Fibroblast of villous mesenchyme (primary cell): ENCODE results near the gene LRRIQ4. TPM values are rescaled to one million over a fixed set of nuclear protein-coding genes. Genes with fewer than 3 reads are reported as not detected.

Experiments used
- DNase-seq: peaks from one replicate; pipeline ENCODE4 v3.0.0-alpha.2; 2010; ENCODE audit warnings: low read depth
- H3K4me3 ChIP-seq: 2 replicates; pipeline ENCODE4 v1.5.1; 2011; ENCODE audit warnings: low read depth, mild to moderate bottlenecking, low read length
- total RNA-seq: library from RNA; depleted of rRNA; stranded (reverse); fragments of >200 nt; gene quantifications from 2 replicates; pipeline ENCODE4 v1.2.3, GENCODE V29; 2012
- TF ChIP-seq, protein P1 (sequence below): IDR thresholded peaks from 2 replicates; pipeline ENCODE4 v1.5.1; 2012; ENCODE audit warnings: low read depth, mild to moderate bottlenecking, low read length; ENCODE audit not compliant: insufficient read depth

LRRIQ4 gene
- total RNA-seq, result 0.32 TPM in 1 of 2 replicates, not detected in the other

GRCh38 chr3:169812332-169813235 is at the start of gene LRRIQ4, which contains the start of gene LRRC34:
Gene LRRIQ4, plus strand, starts transcription at chr3:169812870. Its CDS starts 9,052 bp downstream, at chr3:169821922.
Gene LRRC34, minus strand, starts transcription at chr3:169812904. Its CDS starts 356 bp downstream, at chr3:169812548.
- TF ChIP-seq, protein P1, sequence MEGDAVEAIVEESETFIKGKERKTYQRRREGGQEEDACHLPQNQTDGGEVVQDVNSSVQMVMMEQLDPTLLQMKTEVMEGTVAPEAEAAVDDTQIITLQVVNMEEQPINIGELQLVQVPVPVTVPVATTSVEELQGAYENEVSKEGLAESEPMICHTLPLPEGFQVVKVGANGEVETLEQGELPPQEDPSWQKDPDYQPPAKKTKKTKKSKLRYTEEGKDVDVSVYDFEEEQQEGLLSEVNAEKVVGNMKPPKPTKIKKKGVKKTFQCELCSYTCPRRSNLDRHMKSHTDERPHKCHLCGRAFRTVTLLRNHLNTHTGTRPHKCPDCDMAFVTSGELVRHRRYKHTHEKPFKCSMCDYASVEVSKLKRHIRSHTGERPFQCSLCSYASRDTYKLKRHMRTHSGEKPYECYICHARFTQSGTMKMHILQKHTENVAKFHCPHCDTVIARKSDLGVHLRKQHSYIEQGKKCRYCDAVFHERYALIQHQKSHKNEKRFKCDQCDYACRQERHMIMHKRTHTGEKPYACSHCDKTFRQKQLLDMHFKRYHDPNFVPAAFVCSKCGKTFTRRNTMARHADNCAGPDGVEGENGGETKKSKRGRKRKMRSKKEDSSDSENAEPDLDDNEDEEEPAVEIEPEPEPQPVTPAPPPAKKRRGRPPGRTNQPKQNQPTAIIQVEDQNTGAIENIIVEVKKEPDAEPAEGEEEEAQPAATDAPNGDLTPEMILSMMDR, result no peak
- peak; percentile 80 for DNase-seq

GRCh38 chr3:169764312-169764881 is 48.3 kb upstream of the LRRIQ4 start:
- peak overlapping the region; percentile 79 for H3K4me3 ChIP-seq
- TF ChIP-seq, protein P1, result no peak
- peak; percentile 42 for DNase-seq

More at GRCh38 chr3:169812332-169813235, at the start of gene LRRIQ4, which contains the start of gene LRRC34:
- peak within 1 kb of the TSS; percentile 62 for H3K4me3 ChIP-seq

GRCh38 chr3:169764882-169765612 is 47.6 kb upstream of the LRRIQ4 start, which contains the start of gene TERC:
Gene TERC, minus strand, starts transcription at chr3:169765060.
- peak within 1 kb of the TSS; percentile 79 for H3K4me3 ChIP-seq
- TF ChIP-seq, protein P1, result no peak
- peak; percentile 90 for DNase-seq

GRCh38 chr3:169769287-169770181 is 43.1 kb upstream of the LRRIQ4 start, which contains the start of gene ACTRT3:
Gene ACTRT3, minus strand, starts transcription at chr3:169769561. Its CDS starts 41 bp downstream, at chr3:169769520.
- peak; percentile 35 for DNase-seq
- TF ChIP-seq, protein P1, result peak; percentile 5
- peak within 1 kb of the TSS; percentile 64 for H3K4me3 ChIP-seq

GRCh38 chr3:169771497-169772304 is 41.0 kb upstream of the LRRIQ4 start:
- TF ChIP-seq, protein P1, result no peak
- peak; percentile 82 for DNase-seq
- H3K4me3 ChIP-seq, result peak overlapping the region; percentile 91
